Thymus (tissue), 11 donors: ENCODE measurements around the gene AKAP6. TPM values are rescaled to one million over a fixed set of nuclear protein-coding genes. Genes with fewer than 3 reads are reported as not detected.

Source experiments
- DNase-seq, 9 donors: peaks; one replicate each; pipeline ENCODE4 v3.0.0-alpha.2; 2013; ENCODE audit warnings: low spot score in 9 of 9, low read depth in 6 of 9, missing footprints in 1 of 9
- H3K27ac ChIP-seq, 2 donors: one replicate each; pipeline ENCODE4 v1.5.1; 2013; ENCODE audit warnings: control low read depth in 1 of 2, low read depth in 1 of 2, low read length in 1 of 2, mild to moderate bottlenecking in 1 of 2, moderate library complexity in 1 of 2
- H3K27me3 ChIP-seq, 2 donors: one replicate each; pipeline ENCODE4 v1.5.1; 2013; ENCODE audit warnings: low read length in 1 of 2; ENCODE audit not compliant: control insufficient read depth in 2 of 2, insufficient read depth in 1 of 2
- H3K36me3 ChIP-seq, 2 donors: one replicate each; pipeline ENCODE4 v1.5.1; 2013; ENCODE audit warnings: low read length in 1 of 2, mild to moderate bottlenecking in 1 of 2, moderate library complexity in 1 of 2; ENCODE audit not compliant: control insufficient read depth in 2 of 2, insufficient read depth in 2 of 2
- H3K4me1 ChIP-seq, 2 donors: one replicate each; pipeline ENCODE4 v1.5.1; 2013; ENCODE audit warnings: low read length in 2 of 2; ENCODE audit not compliant: control insufficient read depth in 2 of 2, insufficient read depth in 2 of 2
- H3K4me3 ChIP-seq, 2 donors: one replicate each; pipeline ENCODE4 v1.5.1; 2013; ENCODE audit warnings: low read length in 2 of 2, control low read depth in 1 of 2, mild to moderate bottlenecking in 1 of 2
- H3K9me3 ChIP-seq, 2 donors: one replicate each; pipeline ENCODE4 v1.5.1; 2013; ENCODE audit warnings: low read length in 1 of 2, mild to moderate bottlenecking in 1 of 2; ENCODE audit not compliant: control insufficient read depth in 2 of 2, insufficient read depth in 1 of 2
- WGBS: extraction: QIAGEN DNeasy Blood & Tissue Kit; methylation state at CpG from one replicate; pipeline ENCODE4 v1.1.7; 2013; 5-methylcytosine and 5-hydroxymethylcytosine counted together
- polyA plus RNA-seq: library from polyadenylated mRNA; stranded (reverse); fragments of 200-250 nt; gene quantifications from one replicate; pipeline ENCODE4 v1.2.3, GENCODE V29; 2013
- total RNA-seq: library from RNA; stranded (reverse); fragments of 120-200 nt; gene quantifications from one replicate; pipeline ENCODE4 v1.2.4, GENCODE V29; 2013
- donor health status: healthy.

Gene AKAP6
- total and polyA plus RNA-seq, 2 donors = 1.4 to 2.0 TPM

DNA sequence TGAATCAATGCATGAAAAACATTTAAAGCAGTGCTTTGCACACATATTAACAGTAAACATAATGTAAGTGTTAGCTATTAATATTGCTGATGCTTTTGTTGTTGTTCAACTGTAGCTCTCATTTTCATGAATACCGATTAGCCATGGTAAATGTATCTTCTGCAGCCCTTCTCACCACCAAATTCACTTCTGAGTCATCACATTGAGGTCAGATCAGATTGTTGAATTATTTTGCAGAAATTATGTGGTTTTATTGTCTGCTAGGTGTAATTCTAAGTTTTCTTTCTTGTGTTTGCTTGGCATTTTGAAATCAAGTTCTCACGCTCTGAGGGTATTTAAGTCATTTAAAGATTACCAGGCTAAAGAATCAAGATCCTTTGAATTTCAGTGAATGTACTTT is 74.6 kb downstream of the AKAP6 start:
- Histone ChIP-seq H3K36me3 (no peaks in the 10 kb centered on the region), H3K4me1 (no peaks in the 10 kb centered on the region), H3K27ac (no peak overlapping the region), H3K27me3 (no peaks in the 10 kb centered on the region), H3K4me3 (no peak overlapping the region), H3K9me3 (no peaks in the 10 kb centered on the region)
- DNase-seq = no peak
- over 99% methylated on average over 2 of the region's 2 CpGs for WGBS

DNA sequence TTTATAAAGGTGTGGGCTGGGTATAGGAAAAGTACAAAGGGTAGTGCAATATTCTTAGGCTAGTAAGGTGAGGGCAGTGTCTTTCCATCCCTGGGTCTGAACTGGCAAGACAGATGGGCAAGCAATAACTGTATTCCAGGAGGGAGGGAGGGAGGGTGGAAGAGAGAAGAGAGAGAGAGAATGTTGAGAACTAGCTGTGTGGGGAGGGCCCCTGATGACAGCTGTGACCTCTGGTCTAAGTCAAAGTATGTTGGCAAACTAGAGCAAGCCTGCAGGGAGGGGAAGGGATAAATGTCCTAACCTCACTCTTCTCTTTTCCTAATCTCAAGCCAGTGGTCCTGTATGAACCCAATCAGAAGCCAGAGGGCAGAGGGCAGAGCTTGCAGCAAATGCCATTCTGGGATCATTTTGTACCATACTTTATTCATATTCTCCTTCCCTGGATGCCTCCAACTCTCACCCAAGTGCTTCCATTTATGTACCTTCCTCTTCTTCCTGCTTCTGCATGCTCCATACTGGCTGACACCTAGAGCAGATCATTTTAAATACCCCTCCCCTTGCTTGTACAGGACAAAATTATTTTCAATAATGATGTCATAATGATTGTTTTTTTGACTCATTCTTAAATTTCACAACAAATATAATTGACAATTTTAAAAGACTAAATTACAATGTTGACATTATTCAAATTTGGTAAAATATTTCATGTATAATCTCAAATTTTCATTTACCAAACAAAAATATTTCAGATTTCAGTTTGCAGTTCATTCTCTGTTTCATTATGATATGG is 75.9 kb downstream of the AKAP6 start:
- H3K4me1 ChIP-seq = no peaks in the 10 kb centered on the region
- no peaks in the 10 kb centered on the region for H3K9me3 ChIP-seq
- H3K27ac ChIP-seq = no peak overlapping the region
- no peak overlapping the region for H3K4me3 ChIP-seq
- H3K36me3 ChIP-seq = no peaks in the 10 kb centered on the region
- DNase-seq = no peak
- no peaks in the 10 kb centered on the region for H3K27me3 ChIP-seq

DNA sequence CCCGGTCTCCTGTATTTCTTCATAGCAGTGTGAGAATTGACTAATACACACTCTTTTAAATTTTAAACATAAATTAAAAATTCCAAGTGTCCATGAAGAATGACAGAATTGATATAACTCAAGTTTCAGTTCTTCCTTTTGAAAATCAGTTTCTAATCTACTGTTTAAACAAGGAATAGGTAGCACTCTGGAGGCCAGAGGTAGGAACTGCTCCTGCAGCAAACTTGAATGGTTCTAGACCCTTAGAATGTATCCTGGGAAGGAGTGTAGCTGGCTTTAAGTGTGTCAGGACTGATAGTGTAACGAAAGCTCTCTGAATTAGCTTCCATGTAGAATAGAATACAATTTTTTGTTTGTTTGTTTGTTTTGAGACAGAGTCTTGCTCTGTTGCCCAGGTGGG is 76.8 kb downstream of the AKAP6 start:
- no peaks in the 10 kb centered on the region for H3K9me3 ChIP-seq
- H3K4me3 ChIP-seq = no peak overlapping the region
- H3K27ac ChIP-seq = no peak overlapping the region
- no peak for DNase-seq
- no peaks in the 10 kb centered on the region for H3K36me3 ChIP-seq
- no peaks in the 10 kb centered on the region for H3K27me3 ChIP-seq
- 92% methylated on average over 2 of the region's 2 CpGs for WGBS
- no peaks in the 10 kb centered on the region for H3K4me1 ChIP-seq

DNA sequence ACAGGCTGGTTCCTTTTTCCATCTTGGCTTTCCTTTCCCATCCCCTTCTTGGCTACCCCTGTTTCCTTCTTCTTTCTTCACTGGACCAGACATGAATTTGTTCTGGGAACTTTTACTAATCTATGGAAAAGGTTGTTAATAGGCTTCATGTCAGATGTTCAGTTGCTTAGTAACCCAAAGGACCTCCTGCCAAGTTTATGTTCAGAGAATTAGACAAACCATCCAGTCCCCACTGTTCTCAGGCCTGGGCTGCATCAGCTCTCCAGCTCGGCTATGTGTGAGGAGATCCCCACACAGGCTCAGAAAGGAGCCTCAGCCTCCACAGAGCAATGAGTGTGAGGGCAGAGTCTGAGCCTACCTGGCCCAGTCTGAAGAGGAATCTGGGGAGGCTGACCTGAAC is 78.0 kb downstream of the AKAP6 start:
- Histone ChIP-seq H3K27ac (no peak overlapping the region), H3K27me3 (no peaks in the 10 kb centered on the region), H3K36me3 (no peaks in the 10 kb centered on the region), H3K4me3 (no peak overlapping the region), H3K4me1 (no peaks in the 10 kb centered on the region), H3K9me3 (no peaks in the 10 kb centered on the region)
- DNase-seq = no peak
- 94% methylated on average over 1 of the region's 1 CpG for WGBS

DNA sequence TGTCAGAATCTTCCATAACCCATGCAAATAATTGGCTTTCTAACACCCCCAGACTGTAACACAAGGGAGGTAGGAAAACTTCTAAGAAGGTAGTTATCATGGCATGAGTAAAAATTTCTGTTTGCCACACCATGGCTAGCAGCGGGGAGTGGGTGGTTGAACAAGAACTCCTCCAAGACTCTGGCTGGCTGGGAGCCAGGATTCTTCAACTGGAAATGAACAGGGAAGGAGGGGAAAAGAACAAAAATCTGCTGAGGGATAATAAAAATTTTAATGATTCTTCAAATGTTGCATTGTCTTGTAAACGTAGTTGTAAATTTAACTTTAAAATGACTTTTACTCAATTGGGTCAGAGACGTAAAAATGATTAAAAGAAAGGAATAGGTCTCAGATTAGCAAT is 78.9 kb downstream of the AKAP6 start:
- 96% methylated on average over 3 of the region's 3 CpGs for WGBS
- no peak for DNase-seq

DNA sequence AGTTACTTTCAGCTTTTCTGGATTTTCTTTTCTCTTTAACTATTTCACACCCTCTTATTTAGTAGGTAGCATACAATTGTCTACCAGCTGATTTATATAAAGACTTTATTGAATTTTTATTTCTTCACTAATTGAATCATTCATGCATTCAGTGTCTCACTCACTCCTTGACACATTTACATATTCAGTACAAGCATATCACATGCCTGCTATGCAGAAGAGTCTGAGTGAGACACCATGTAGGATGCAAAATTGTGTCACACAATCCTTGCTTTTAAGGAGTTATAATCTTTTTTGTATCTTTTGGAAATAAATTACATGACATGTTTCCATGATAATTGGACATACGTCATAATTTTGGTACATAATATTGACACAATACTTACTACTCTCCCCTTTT is 83.0 kb downstream of the AKAP6 start:
- no peaks in the 10 kb centered on the region for H3K36me3 ChIP-seq
- no peaks in the 10 kb centered on the region for H3K9me3 ChIP-seq
- 96% methylated on average over 1 of the region's 1 CpG for WGBS
- no peak for DNase-seq
- H3K27me3 ChIP-seq = no peaks in the 10 kb centered on the region
- no peak overlapping the region for H3K4me3 ChIP-seq
- no peaks in the 10 kb centered on the region for H3K4me1 ChIP-seq
- H3K27ac ChIP-seq = no peak overlapping the region

More for the DNA sequence above, 78.9 kb downstream of the AKAP6 start:
- H3K27ac ChIP-seq = no peak overlapping the region
- no peaks in the 10 kb centered on the region for H3K4me1 ChIP-seq
- H3K27me3 ChIP-seq = no peaks in the 10 kb centered on the region
- H3K36me3 ChIP-seq = no peaks in the 10 kb centered on the region
- H3K4me3 ChIP-seq = no peak overlapping the region
- no peaks in the 10 kb centered on the region for H3K9me3 ChIP-seq

DNA sequence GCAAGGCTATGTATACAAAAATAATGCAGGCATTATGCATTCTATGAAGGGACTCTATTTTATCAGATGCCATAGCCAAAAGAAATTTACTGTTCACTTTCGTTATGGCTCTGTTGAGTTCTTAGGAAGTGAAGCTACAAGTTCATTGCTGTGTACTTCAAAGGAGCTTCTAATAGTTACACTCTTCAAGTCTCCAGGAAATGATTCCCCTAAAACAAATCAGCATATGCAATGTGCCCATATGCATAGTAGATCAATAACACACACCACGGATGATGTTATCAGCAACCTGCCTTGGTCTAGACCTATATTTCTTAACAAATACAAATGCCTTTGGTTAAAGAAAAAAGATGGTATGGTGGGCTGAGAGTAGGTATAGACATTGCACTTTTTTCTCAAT is 83.4 kb downstream of the AKAP6 start:
- no peak overlapping the region for H3K27ac ChIP-seq
- 49% methylated on average over 2 of the region's 2 CpGs for WGBS
- H3K4me1 ChIP-seq = no peaks in the 10 kb centered on the region
- DNase-seq = no peak
- no peaks in the 10 kb centered on the region for H3K9me3 ChIP-seq
- no peak overlapping the region for H3K4me3 ChIP-seq
- no peaks in the 10 kb centered on the region for H3K27me3 ChIP-seq
- no peaks in the 10 kb centered on the region for H3K36me3 ChIP-seq

DNA sequence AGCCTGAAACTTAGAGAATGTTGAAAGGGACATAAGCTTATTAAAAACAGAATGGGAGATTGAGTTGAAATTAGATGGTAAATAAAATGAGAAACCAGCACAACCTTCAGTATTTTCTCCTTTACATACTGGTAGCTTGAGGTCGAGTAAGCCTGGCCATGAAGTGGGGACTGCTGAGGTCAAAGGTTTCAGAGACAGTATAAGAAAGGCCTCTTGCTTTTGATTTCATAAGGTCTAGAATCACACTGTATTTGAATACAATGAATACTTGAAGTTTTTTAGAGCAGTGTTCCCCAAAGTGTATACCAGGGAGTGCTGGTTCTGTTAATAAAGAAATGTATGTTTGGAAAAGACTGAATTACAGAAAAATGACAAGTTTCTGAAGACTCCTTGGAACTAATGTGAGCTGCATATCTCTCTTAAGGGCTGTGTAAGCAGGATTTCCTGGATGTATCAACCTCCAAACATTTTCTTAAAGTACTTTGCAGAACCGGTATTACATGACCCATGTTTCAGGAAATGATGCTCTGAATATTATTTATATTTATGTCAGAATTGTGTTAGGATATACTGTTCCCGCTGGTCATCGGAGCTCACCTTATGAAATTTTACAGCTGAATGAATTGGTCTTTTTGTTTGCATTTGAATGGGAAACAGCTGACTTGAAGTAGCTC is 85.0 kb downstream of the AKAP6 start:
- H3K9me3 ChIP-seq = no peaks in the 10 kb centered on the region
- H3K4me1 ChIP-seq = no peaks in the 10 kb centered on the region
- 36% methylated on average over 4 of the region's 4 CpGs for WGBS
- H3K27ac ChIP-seq = no peak overlapping the region
- no peaks in the 10 kb centered on the region for H3K36me3 ChIP-seq
- DNase-seq = no peak
- no peaks in the 10 kb centered on the region for H3K27me3 ChIP-seq
- H3K4me3 ChIP-seq = no peak overlapping the region

DNA sequence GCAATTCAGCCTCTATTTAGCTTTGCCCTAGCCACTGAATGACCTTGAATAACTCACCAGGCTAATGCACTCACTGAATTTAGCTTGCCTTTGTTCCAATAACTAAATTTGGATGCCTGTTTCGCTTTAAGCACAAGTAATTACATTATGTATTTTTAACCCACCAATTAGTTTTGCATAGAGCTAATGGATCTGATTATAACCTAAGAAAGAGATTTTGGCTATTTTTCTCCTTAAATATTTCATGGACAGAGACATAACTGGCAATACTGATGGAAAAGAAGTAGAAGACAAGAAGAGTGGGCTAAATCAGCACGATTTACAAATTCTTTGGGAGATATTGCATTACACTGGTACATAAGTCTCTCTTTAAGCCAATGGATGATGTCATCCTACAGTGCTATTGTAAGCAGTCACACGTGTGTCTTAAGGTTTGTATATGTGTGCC is 85.7 kb downstream of the AKAP6 start:
- DNase-seq = no peak
- WGBS = 62% methylated on average over 3 of the region's 3 CpGs
- H3K27me3 ChIP-seq = no peaks in the 10 kb centered on the region
- no peak overlapping the region for H3K27ac ChIP-seq
- H3K36me3 ChIP-seq = no peaks in the 10 kb centered on the region
- H3K9me3 ChIP-seq = no peaks in the 10 kb centered on the region
- H3K4me1 ChIP-seq = no peaks in the 10 kb centered on the region
- no peak overlapping the region for H3K4me3 ChIP-seq
